Measurements from ENCODE around the gene DOCK11.

DNA sequence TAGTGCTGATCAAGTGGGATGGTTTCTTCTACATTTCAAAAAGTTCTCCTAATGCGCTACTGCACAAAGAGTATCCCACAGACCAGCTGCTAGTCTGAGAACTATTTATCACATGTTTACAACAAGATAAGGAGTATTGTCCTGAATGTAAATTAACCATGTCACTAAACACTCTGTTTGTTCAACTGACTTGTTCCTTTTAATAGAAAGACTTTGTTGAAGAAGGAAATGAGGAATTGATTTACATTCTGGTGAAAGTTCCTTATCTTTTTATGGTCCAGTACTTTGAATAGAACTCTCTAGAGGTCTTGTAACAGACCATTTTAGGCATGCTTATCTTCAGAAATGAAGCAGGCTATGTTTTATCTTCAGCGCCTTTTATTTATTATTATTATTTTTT lies 164.5 kb downstream of the DOCK11 start:
- TF ChIP-seq, protein P1, sequence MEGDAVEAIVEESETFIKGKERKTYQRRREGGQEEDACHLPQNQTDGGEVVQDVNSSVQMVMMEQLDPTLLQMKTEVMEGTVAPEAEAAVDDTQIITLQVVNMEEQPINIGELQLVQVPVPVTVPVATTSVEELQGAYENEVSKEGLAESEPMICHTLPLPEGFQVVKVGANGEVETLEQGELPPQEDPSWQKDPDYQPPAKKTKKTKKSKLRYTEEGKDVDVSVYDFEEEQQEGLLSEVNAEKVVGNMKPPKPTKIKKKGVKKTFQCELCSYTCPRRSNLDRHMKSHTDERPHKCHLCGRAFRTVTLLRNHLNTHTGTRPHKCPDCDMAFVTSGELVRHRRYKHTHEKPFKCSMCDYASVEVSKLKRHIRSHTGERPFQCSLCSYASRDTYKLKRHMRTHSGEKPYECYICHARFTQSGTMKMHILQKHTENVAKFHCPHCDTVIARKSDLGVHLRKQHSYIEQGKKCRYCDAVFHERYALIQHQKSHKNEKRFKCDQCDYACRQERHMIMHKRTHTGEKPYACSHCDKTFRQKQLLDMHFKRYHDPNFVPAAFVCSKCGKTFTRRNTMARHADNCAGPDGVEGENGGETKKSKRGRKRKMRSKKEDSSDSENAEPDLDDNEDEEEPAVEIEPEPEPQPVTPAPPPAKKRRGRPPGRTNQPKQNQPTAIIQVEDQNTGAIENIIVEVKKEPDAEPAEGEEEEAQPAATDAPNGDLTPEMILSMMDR (conservative IDR thresholded peaks at IDR 0.05; ENCODE audit: low read depth, low read length) = no peak
- TF ChIP-seq POLR2A (IDR thresholded peaks at IDR 0.05; ENCODE audit: low read depth, low read length) (no peak), MXI1 (IDR thresholded peaks at IDR 0.05; ENCODE audit: borderline replicate concordance, low read depth, low read length) (no peak), MAFK (IDR thresholded peaks at IDR 0.05; ENCODE audit: low read depth, low read length) (no peak), CEBPB (IDR thresholded peaks at IDR 0.05; ENCODE audit: low read depth, low read length) (no peak), MAZ (IDR thresholded peaks at IDR 0.05; ENCODE audit: borderline replicate concordance, low read depth, low read length) (no peak)
